Measurements from ENCODE around the gene ACBD6.

DNA sequence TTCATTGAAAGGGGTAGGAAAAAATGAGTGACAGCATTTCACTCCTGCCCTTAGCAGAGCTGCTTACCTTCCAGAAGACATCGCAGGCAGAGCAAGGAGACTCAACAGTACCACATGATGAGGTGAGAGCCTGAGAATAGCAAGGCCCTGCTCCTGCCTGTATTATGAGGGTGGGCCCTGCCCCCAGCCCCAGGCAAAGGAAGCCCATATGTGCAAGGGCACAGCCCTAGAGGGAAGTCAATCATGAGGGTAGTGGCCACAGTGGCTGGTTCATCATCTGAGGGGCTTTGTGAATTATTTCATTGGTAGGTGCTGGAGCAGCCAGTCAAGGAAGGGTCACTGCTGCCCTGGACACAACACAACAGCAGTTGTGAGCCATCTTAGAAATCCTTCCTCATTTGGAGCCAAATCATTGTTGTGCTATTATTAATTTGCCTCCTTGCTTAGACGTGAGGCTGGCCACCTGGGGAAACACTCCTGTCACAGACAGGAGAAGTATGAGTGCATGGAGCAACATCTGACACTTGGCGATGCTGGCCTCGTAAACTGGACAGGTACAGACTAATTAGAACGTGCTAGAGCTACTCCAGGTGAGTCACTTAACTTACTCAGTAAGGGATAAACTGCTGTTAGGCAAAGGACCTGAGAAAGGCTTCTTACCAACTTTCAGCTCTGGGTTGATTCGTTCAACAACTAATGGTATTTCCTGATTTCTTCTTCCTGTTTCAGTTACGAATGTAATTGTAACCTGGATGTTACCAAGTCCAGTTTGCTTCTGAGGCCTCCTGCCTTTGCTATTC lies 22.7 kb upstream of the ACBD6 start:
- TF ChIP-seq, protein P1, sequence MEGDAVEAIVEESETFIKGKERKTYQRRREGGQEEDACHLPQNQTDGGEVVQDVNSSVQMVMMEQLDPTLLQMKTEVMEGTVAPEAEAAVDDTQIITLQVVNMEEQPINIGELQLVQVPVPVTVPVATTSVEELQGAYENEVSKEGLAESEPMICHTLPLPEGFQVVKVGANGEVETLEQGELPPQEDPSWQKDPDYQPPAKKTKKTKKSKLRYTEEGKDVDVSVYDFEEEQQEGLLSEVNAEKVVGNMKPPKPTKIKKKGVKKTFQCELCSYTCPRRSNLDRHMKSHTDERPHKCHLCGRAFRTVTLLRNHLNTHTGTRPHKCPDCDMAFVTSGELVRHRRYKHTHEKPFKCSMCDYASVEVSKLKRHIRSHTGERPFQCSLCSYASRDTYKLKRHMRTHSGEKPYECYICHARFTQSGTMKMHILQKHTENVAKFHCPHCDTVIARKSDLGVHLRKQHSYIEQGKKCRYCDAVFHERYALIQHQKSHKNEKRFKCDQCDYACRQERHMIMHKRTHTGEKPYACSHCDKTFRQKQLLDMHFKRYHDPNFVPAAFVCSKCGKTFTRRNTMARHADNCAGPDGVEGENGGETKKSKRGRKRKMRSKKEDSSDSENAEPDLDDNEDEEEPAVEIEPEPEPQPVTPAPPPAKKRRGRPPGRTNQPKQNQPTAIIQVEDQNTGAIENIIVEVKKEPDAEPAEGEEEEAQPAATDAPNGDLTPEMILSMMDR (IDR thresholded peaks at IDR 0.05; ENCODE audit: insufficient read depth, low read depth, low read length), result no peak
- TF ChIP-seq EZH2 (IDR thresholded peaks at IDR 0.05; ENCODE audit: insufficient read depth, low read length), result no peak

All from astrocyte (in vitro differentiated cells and primary cell).